ENCODE measurements around the gene DNAJB2.
A peak's percentile ranks its signal among the peaks of the same experiment; 100 is the strongest.
"Not testable (repeated sequence)": the region's sequence is repeated elsewhere in the genome, so short reads cannot be mapped to it uniquely, and the experiment has no call there.

DNAJB2 gene

DNA sequence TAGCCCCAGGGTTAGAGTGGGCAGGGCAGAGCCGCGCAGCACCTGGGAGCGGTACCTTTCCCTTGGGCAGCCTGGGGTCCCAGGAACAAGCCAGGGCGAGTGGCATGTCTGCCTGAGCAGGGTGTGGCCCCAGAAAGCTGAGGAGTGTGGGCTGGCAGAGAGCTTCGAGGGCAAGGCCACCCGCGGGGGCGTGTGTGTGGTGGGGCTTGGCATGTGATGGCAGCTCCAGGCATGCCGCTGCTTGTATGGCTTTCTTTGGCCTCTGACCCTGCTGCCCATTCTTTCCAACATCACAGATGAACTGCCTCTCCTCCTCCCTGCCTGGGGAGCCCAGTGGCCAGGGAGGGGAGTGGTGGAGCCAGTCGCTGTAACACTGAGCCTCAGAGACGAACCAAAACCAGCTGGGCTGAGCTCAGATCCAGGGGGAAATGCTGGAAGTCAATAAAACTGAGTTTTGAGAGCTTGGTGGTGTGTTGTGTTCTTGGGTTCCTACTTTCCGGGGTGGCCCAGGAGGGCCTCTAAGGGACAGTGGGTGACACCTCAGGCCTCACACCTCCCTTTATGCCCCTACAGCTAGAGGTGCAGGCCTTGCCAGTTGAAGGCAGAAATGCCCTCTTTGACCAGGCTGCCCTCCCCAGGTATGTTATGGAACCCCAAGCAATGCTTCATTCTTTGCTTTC, 7.4 kb downstream of the DNAJB2 start:
- DNase-seq, result no peak

DNA sequence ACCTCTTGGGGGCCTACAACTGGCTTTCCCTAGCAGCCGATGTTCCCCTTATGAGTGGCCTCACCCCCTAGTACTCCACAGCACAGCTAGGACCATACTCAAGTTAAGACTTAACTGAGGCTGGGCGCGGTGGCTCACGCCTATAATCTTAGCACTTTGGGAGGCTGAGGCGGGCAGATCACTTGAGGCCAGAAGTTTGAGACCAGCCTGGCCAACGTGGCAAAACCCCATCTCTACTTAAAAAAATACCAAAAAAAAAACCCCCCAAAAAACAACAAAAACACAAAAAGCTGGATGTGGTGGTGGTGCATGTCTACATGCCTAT, 7.9 kb downstream of the DNAJB2 start:
- not testable (repeated sequence) for DNase-seq

DNA sequence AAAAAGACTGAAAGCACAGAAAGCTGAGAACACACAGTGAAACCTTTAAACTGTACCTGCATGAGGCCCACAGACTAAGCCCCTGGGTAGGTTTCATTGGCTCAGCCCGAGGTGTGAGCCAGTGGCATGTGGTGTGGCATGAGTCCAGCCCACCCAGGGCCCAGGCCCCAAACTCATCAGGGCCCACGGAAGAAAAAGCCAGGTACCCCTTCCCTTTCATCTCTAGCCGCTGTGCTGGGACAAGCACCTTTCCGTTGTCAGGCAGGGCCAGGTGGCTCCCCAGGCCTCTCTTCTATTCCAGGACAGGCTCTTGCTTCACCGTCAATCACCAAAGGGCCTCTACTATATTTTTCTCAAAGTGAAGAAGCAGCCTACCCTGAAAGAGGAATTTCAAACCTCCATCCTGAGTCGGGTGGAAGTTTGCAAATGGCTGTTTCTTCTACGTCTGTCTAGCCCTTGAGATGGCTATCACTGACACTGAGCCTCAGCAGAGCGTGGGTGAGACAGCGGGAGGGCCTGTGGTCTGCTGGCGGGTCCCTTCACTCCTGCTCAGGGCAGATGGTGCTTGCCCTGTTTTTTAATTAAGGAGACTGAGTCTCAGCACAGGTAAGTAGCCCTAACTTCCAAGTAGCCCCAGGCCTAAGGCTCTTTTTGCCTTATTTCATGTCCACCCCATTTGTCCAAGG, 8.6 kb downstream of the DNAJB2 start:
- no peak for DNase-seq

DNA sequence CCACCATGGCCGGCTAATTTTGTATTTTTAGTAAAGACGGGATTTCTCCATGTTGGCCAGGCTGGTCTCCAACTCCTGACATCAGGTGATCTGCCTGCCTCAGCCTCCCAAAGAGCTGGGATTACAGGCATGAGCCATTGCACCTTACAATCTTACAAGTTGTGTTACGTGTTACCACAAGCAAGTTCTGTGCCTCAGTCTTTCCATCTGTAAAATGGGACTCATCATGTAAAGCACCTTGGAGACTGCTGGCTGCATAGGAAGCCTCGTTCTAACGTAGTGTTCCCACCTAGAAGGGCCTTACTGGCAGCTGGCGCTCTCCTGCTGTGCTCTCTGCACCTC, 10.0 kb downstream of the DNAJB2 start:
- DNase-seq, result no peak

GRCh38 chr2:219289537-219290361, 10.6 kb downstream of the DNAJB2 start:
- DNase-seq, result no peak

DNA sequence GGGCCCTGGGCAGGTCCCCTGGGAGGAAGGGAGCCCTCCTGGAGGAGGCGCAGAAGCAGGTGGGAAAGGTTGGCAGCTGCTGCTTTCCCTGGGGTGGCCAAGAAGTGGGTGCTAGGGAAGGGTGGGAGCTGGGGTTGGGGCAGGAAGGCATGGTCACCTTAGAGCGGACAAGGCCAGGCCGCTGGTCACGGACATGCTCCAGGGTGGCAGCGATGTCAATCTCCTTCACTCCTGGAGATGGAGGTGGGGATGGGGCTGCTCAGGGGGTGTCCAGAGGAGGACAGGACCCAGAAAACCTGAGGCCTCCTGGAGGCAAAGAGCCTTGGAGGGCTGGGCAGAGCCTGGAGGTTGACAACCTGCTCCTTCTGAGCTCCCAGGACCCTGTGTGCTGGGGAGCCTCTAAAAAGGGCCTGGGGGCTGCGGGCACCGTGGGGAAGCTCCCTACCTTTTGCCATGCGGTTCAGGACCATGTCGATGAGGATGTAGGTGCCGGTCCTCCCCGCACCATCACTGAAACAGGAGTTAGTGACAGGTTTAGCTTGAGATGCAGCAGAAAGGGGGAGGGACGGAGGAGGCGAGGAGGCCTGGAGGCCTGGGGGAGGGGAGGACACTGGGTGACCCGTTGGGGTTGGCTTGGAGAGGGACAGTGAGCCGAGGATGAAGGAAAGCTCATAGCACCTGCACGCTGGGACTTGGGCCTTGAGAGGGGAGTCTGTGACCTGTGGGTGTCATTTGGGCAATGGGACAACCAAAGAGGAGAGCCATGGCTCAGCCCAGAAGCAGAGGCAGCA, 11.4 kb downstream of the DNAJB2 start:
- DNase-seq, result no peak

DNA sequence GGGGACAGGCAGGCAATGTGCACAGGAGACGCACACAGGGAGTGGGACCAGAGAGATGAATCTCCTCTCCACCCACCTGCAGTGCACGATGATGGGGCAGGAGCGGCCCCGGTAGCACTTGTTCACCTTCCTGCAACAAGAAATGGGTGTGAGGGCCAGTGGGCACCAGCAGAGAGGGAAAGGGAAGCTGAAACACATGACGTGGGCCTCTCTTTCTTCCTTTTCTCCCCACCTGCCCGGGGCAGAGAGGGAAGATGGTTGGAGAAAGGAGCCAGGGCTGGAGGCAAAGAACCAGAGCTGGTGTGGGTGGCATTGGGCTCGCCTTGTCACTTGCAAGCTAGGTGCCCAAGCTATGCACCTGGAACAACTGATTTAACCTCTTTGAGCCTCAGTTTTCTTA, 12.2 kb downstream of the DNAJB2 start:
- no peak for DNase-seq

GRCh38 chr2:219291910-219292490, 12.8 kb downstream of the DNAJB2 start:
- no peak for DNase-seq

DNA sequence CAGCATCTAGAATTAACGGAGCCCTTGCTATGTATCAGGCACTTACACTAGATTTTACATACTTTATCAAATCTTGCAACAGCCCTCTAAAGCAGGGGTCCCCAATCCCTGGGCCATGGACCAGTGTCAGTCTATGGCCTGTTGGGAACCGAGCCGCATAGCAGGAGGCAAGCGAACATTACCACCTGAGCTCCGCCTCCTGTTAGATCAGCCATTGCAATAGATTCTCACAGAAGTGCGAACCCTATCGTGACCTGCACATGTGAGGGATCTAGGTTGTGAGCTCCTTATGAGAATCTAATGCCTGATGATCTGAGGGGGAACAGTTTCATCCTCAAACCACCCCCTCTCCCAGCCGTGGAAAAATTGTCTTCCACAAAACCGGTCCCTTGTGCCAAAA, 13.4 kb downstream of the DNAJB2 start:
- DNase-seq, result no peak

- DNase-seq, result no peak
Measured at GRCh38 chr2:219293736-219294231, 14.6 kb downstream of the DNAJB2 start.

- peak; percentile 85 for DNase-seq
Measured at GRCh38 chr2:219294356-219295351, 15.5 kb downstream of the DNAJB2 start.

DNA sequence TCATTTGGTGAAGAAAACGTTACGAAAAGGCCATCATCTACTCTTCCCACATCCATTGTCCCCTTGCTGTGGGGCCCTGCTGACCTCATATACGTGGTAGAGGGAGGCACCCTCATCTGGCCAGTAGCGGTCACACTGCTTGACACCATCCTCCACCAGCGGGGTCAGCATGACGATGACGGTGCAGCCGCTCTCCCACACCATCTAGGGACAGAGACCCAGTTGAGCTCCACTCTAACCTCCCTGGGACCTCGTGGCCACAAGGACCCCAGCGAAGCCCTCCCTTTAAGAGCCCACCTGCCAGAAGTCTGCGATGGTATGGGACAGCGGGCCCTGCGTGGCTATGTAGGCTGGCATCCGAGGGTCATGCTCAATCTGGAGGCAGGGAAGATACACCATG, 17.0 kb downstream of the DNAJB2 start:
- no peak for DNase-seq

GRCh38 chr2:219296631-219297391, 17.6 kb downstream of the DNAJB2 start:
- no peak for DNase-seq

GRCh38 chr2:219297766-219298456, 18.7 kb downstream of the DNAJB2 start:
- DNase-seq, result no peak

DNA sequence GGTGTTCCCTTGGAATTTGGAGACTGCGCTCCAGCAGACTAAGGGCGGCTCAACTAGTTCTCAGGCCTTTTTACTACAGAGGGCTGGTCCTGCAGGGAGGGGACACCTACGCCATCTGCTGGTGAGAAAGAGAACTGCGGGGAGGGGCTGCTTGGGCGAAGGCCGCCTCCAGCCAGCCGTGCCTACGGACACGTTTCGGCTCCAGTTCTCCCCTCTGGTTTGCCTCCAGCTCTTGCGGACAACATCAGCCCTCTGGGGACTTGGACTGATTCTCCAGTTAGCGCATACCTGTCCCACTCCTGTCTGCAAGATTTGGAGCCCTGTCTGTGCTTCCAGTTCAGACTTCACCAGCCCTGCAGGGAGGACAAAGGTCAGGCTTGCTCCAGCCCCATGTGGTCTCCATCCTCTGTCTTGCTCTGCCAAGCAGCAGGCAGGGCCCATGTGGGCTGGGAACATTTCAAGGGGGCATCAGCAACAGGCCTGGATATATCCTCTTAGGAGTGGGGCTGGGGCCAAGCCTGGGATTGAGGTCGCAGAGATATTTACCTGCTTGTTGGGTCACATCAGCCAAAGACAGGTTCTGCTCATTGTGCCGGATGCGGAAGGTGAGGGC, 19.7 kb downstream of the DNAJB2 start:
- peak; percentile 75 for DNase-seq

GRCh38 chr2:219299372-219299760, 20.2 kb downstream of the DNAJB2 start:
- DNase-seq, result no peak

GRCh38 chr2:219300022-219300421, 20.9 kb downstream of the DNAJB2 start:
- no peak for DNase-seq

- DNase-seq, result no peak
Measured at GRCh38 chr2:219302412-219302968, 23.3 kb downstream of the DNAJB2 start.

DNA sequence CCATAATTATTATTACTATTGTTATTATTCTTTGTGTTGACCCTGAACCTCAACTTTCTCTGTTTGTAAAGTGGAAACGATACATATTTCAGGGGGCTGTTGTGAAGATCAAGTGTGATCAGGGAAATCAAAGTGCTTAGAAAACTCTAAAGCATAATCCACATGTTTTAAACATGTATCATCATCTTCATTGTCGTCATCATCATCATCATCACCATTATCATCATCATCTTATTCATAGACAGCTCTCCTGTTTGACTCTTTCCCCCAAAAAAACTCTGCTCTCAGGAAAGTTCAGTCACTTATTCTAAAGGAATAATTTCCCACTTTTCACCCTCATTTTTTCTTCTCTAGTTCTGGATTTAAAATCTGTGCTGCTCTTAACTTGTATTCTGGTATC, 25.1 kb downstream of the DNAJB2 start:
- DNase-seq, result no peak

All from activated CD4-positive, alpha-beta T cell treated with anti-CD3 and anti-CD28 coated beads for 1 hour (primary cell).